IMR-90 (cell line): ENCODE results near the gene NCAPD3. TPM values are rescaled to one million over a fixed set of nuclear protein-coding genes. Genes with fewer than 3 reads are reported as not detected.

Source experiments
- ATAC-seq: fragments of 200-7000 bp; cut with Tn5 transposase; 2 replicates; pipeline ENCODE4 v1.9.1; 2020; ENCODE audit warnings: low read depth, mild to moderate bottlenecking, moderate library complexity
- BruUV-seq: library from RNA; stranded (reverse); fragments of 400-500 nt; replicated peaks from 2 replicates; lab custom pipeline; 2021; lab: Mats Ljungman, UMichigan
- CTCF ChIA-PET: fragments of 300-600 bp; formaldehyde crosslinking; extraction: SDS; loops from one replicate; lab custom pipeline; 2021; ENCODE audit warnings: antibody characterized with exemption; lab: Yijun Ruan, JAX
- POLR2A ChIA-PET: fragments of 300-600 bp; sonication (Branson Sonifier 250); formaldehyde crosslinking; loops from one replicate; lab custom pipeline; 2022; ENCODE audit warnings: antibody characterized with exemption; ENCODE audit not compliant: unreplicated experiment; lab: Charles Lee
- DNase-seq: peaks from one replicate; pipeline ENCODE4 v3.0.0; 2013
- H2AFZ ChIP-seq: replicated peaks from 2 replicates; pipeline ENCODE3; 2013; ENCODE audit warnings: low read length, mild to moderate bottlenecking; ENCODE audit not compliant: poor library complexity
- H2AK5ac ChIP-seq: 2 replicates; pipeline ENCODE4 v1.6.1; 2013; ENCODE audit warnings: low read depth, low read length, inconsistent platforms
- H2AK9ac ChIP-seq: replicated peaks from 2 replicates; pipeline ENCODE3; 2013; ENCODE audit warnings: mild to moderate bottlenecking, low read depth, low read length, moderate library complexity; ENCODE audit not compliant: poor library complexity
- H2BK120ac ChIP-seq: 2 replicates; pipeline ENCODE4 v1.6.1; 2013; ENCODE audit warnings: low read depth, low read length, inconsistent platforms
- H2BK15ac ChIP-seq: 3 replicates; pipeline ENCODE4 v1.6.1; 2013; ENCODE audit warnings: low read depth, low read length, inconsistent platforms
- H2BK20ac ChIP-seq: 2 replicates; pipeline ENCODE4 v1.6.1; 2013; ENCODE audit warnings: low read depth, mild to moderate bottlenecking, inconsistent platforms, low read length, moderate library complexity
- H2BK5ac ChIP-seq: 2 replicates; pipeline ENCODE4 v1.6.1; 2013; ENCODE audit warnings: mild to moderate bottlenecking, low read depth, low read length, inconsistent platforms; ENCODE audit not compliant: poor library complexity, severe bottlenecking
- H3K14ac ChIP-seq: replicated peaks from 2 replicates; pipeline ENCODE4 v1.6.1; 2013; ENCODE audit warnings: low read depth, low read length, inconsistent platforms
- H3K18ac ChIP-seq: 2 replicates; pipeline ENCODE4 v1.6.1; 2013; ENCODE audit warnings: low read depth, low read length, control low read depth
- H3K23ac ChIP-seq: 2 replicates; pipeline ENCODE4 v1.6.1; 2013; ENCODE audit warnings: low read depth, low read length, inconsistent platforms
- H3K27ac ChIP-seq: 2 replicates; pipeline ENCODE4 v1.5.1; 2013; ENCODE audit warnings: mild to moderate bottlenecking, control low read depth, low read length; ENCODE audit not compliant: insufficient read depth
- H3K27me3 ChIP-seq: 2 replicates; pipeline ENCODE4 v1.6.1; 2013; ENCODE audit warnings: low read length; ENCODE audit not compliant: control insufficient read depth, insufficient read depth
- H3K36me3 ChIP-seq: 2 replicates; pipeline ENCODE4 v1.6.1; 2013; ENCODE audit warnings: low read length, mixed read lengths; ENCODE audit not compliant: control insufficient read depth, insufficient read depth
- H3K4ac ChIP-seq: 2 replicates; pipeline ENCODE4 v1.6.1; 2013; ENCODE audit warnings: low read depth, low read length, inconsistent platforms
- H3K4me1 ChIP-seq: 2 replicates; pipeline ENCODE4 v1.6.1; 2013; ENCODE audit warnings: low read length, mixed read lengths; ENCODE audit not compliant: control insufficient read depth, insufficient read depth
- H3K4me2 ChIP-seq: 2 replicates; pipeline ENCODE4 v1.6.1; 2013; ENCODE audit warnings: low read depth, mild to moderate bottlenecking, control low read depth, low read length, moderate library complexity
- H3K4me3 ChIP-seq: 2 replicates; pipeline ENCODE4 v1.5.1; 2013; ENCODE audit warnings: low read depth, mild to moderate bottlenecking, control low read depth, low read length, moderate library complexity; ENCODE audit not compliant: insufficient read depth
- H3K56ac ChIP-seq: 2 replicates; pipeline ENCODE4 v1.6.1; 2013; ENCODE audit warnings: low read length, inconsistent platforms; ENCODE audit not compliant: insufficient read depth; ENCODE audit errors: extremely low read depth
- H3K79me1 ChIP-seq, 2 experiments: 2 replicates each; pipeline ENCODE4 v1.6.1; 2013; ENCODE audit warnings: low read length in 2 of 2, inconsistent platforms in 1 of 2, low read depth in 1 of 2
- H3K9ac ChIP-seq: 2 replicates; pipeline ENCODE4 v1.6.1; 2013; ENCODE audit warnings: low read depth, low read length, control low read depth
- H3K9me1 ChIP-seq: 2 replicates; pipeline ENCODE4 v1.6.1; 2013; ENCODE audit warnings: low read length, inconsistent platforms; ENCODE audit not compliant: insufficient read depth
- H3K9me3 ChIP-seq: 2 replicates; pipeline ENCODE4 v1.6.1; 2013; ENCODE audit warnings: low read length; ENCODE audit not compliant: control insufficient read depth, insufficient read depth
- H4K20me1 ChIP-seq: 2 replicates; pipeline ENCODE4 v1.6.1; 2013; ENCODE audit warnings: low read length, inconsistent platforms; ENCODE audit not compliant: insufficient read depth
- H4K5ac ChIP-seq: 2 replicates; pipeline ENCODE4 v1.6.1; 2013; ENCODE audit warnings: mild to moderate bottlenecking, low read depth, low read length, control low read depth
- H4K8ac ChIP-seq, 2 experiments: 2 replicates each; pipeline ENCODE4 v1.6.1; 2013; ENCODE audit warnings: low read depth in 2 of 2, low read length in 2 of 2, control low read depth in 1 of 2, inconsistent platforms in 1 of 2
- H4K91ac ChIP-seq: 2 replicates; pipeline ENCODE4 v1.6.1; 2013; ENCODE audit warnings: low read depth, low read length, inconsistent platforms; ENCODE audit not compliant: insufficient read depth
- BHLHE40 ChIP-seq: fragments of 150-350 bp; IDR thresholded peaks from 2 replicates; pipeline ENCODE4 v1.6.1; 2016; ENCODE audit warnings: mild to moderate bottlenecking, low read depth, low read length
- CEBPB ChIP-seq: IDR thresholded peaks from 2 replicates; pipeline ENCODE4 v1.6.1; 2012; ENCODE audit warnings: low read depth, low read length, improper control_type of control experiment
- CTCF ChIP-seq: conservative IDR thresholded peaks from 2 replicates; pipeline ENCODE4 v1.5.1; 2012; ENCODE audit warnings: mild to moderate bottlenecking, low read depth, low read length, improper control_type of control experiment
- ELK1 ChIP-seq: fragments of 150-350 bp; IDR thresholded peaks from 2 replicates; pipeline ENCODE4 v1.6.1; 2016; ENCODE audit warnings: low read depth, mild to moderate bottlenecking, low read length, moderate library complexity, borderline replicate concordance
- FOS ChIP-seq: fragments of 150-350 bp; IDR thresholded peaks from 2 replicates; pipeline ENCODE4 v1.6.1; 2016; ENCODE audit warnings: low read depth, low read length
- MAFK ChIP-seq: IDR thresholded peaks from 2 replicates; pipeline ENCODE4 v1.6.1; 2012; ENCODE audit warnings: low read depth, low read length, improper control_type of control experiment
- MAZ ChIP-seq: IDR thresholded peaks from 2 replicates; pipeline ENCODE4 v1.6.1; 2012; ENCODE audit warnings: low read depth, mild to moderate bottlenecking, low read length, improper control_type of control experiment, moderate library complexity, borderline replicate concordance
- MXI1 ChIP-seq: IDR thresholded peaks from 2 replicates; pipeline ENCODE4 v1.6.1; 2012; ENCODE audit warnings: low read depth, mild to moderate bottlenecking, low read length, moderate library complexity, borderline replicate concordance
- NFE2L2 ChIP-seq: fragments of 150-350 bp; IDR thresholded peaks from 2 replicates; pipeline ENCODE4 v1.6.1; 2016; ENCODE audit warnings: low read depth, mild to moderate bottlenecking, low read length
- RAD21 ChIP-seq: IDR thresholded peaks from 2 replicates; pipeline ENCODE4 v1.6.1; 2012; ENCODE audit warnings: low read length, improper control_type of control experiment
- RCOR1 ChIP-seq: IDR thresholded peaks from 2 replicates; pipeline ENCODE4 v1.6.1; 2012; ENCODE audit warnings: mild to moderate bottlenecking, low read length, improper control_type of control experiment; ENCODE audit not compliant: insufficient replicate concordance
- RFX5 ChIP-seq: IDR thresholded peaks from 2 replicates; pipeline ENCODE4 v1.8.0; 2012; ENCODE audit warnings: low read depth, mild to moderate bottlenecking, low read length, moderate library complexity
- SMC3 ChIP-seq: fragments of 150-350 bp; IDR thresholded peaks from 2 replicates; pipeline ENCODE4 v1.6.1; 2016; ENCODE audit warnings: low read depth, mild to moderate bottlenecking, antibody characterized with exemption, low read length, moderate library complexity
- USF2 ChIP-seq: fragments of 150-350 bp; IDR thresholded peaks from 2 replicates; pipeline ENCODE4 v1.6.1; 2017; ENCODE audit warnings: mild to moderate bottlenecking, antibody characterized with exemption, low read length, low read depth
- WGBS, 2 experiments: methylation state at CpG; one replicate each; pipeline versions ENCODE4 v1.1.5 to v1.1.7; 2013; ENCODE audit warnings: missing lambda C conversion rate in 2 of 2; ENCODE audit not compliant: insufficient read length in 1 of 2; ENCODE audit errors: extremely low coverage in 2 of 2; 5-methylcytosine and 5-hydroxymethylcytosine counted together
- dilution Hi-C: fragments of 300-500 bp; cut with HindIII; formaldehyde crosslinking; loops from one replicate; pipeline ENCODE4 v1.14.3; 2018; ENCODE audit warnings: low sequenced_read_pairs; ENCODE audit not compliant: unreplicated experiment
- in situ Hi-C: fragments of 300-500 bp; cut with MboI; formaldehyde crosslinking; loops from 3 replicates; pipeline ENCODE4 v1.14.3; 2019; ENCODE audit warnings: low sequenced_read_pairs, inconsistent platforms, mixed read lengths
- intact Hi-C: fragments of 100-400 bp; cut with micrococcal nuclease; formaldehyde crosslinking; loops from 2 replicates; pipeline ENCODE4 v1.10.0; 2022
- polyA plus RNA-seq, 3 experiments: library from polyadenylated mRNA; depleted of rRNA; stranded (reverse); fragments of >200 nt; gene quantifications; 2 replicates each; pipeline ENCODE4 v1.2.3, GENCODE V29; 2012; ENCODE audit warnings: low replicate concordance in 1 of 3
- total RNA-seq: library from RNA; depleted of rRNA; stranded (reverse); fragments of >200 nt; gene quantifications from 2 replicates; pipeline ENCODE4 v1.2.3, GENCODE V29; 2012

The NCAPD3 gene
- total and polyA plus RNA-seq, 2 of the 4 experiments (the other 2 are of a cell fraction), result 18.0 to 19.2 TPM

GRCh38 chr11:134176284-134176683 is 47.5 kb downstream of the NCAPD3 start:
- H3K27ac ChIP-seq, result no peak overlapping the region
- no peak overlapping the region for H2AK5ac ChIP-seq
- intact Hi-C loops (no loop called here), in situ Hi-C loops (no loop called here), dilution Hi-C loops (no loop called here)
- no peak overlapping the region for H3K4me3 ChIP-seq
- H4K91ac ChIP-seq, result no peak overlapping the region
- no peak overlapping the region for H4K5ac ChIP-seq
- no peak overlapping the region for H3K18ac ChIP-seq
- H2BK15ac ChIP-seq, result no peak overlapping the region
- H4K8ac ChIP-seq, result no peak overlapping the region
- H2BK20ac ChIP-seq, result no peak overlapping the region
- H3K9ac ChIP-seq, result no peak overlapping the region
- no peak overlapping the region for H2BK5ac ChIP-seq
- no peak overlapping the region for H2AFZ ChIP-seq
- no peak overlapping the region for H3K4ac ChIP-seq
- no peak overlapping the region for H2BK120ac ChIP-seq
- H3K27me3 ChIP-seq, result no peaks in the 10 kb centered on the region
- H3K79me1 ChIP-seq, result no peaks in the 10 kb centered on the region
- 96% methylated on average over 3 of the region's 13 CpGs; no CpG with 5 or more reads in 1 of the 2 experiments for WGBS, 2 experiments
- H3K4me2 ChIP-seq, result no peak overlapping the region
- no peak for DNase-seq
- H3K4me1 ChIP-seq, result no peaks in the 10 kb centered on the region
- ChIA-PET CTCF (no interaction called here), POLR2A (no interaction called here)
- peaks cover 6% of the 10 kb centered on the region for H3K9me1 ChIP-seq
- H3K56ac ChIP-seq, result no peak overlapping the region
- H3K23ac ChIP-seq, result no peak overlapping the region
- H3K9me3 ChIP-seq, result no peaks in the 10 kb centered on the region
- no peak overlapping the region for H3K14ac ChIP-seq
- ATAC-seq, result no peak
- H3K36me3 ChIP-seq, result peaks cover 19% of the 10 kb centered on the region
- no TSS peak for BruUV-seq
- TF ChIP-seq USF2 (no peak), BHLHE40 (no peak), RFX5 (no peak), RCOR1 (no peak), CEBPB (no peak), ELK1 (no peak), CTCF (no peak), MXI1 (no peak), RAD21 (no peak), MAZ (no peak), FOS (no peak), NFE2L2 (no peak), SMC3 (no peak), MAFK (no peak)
- no peaks in the 10 kb centered on the region for H4K20me1 ChIP-seq
- H2AK9ac ChIP-seq, result no peak overlapping the region
